Adipose tissue (tissue), 3 donors: ENCODE results near the gene COL7A1. TPM values are rescaled to one million over a fixed set of nuclear protein-coding genes. Genes with fewer than 3 reads are reported as not detected.
A peak's percentile ranks its signal among the peaks of the same experiment; 100 is the strongest.

Experiments
- H3K27ac ChIP-seq: one replicate; pipeline ENCODE4 v1.5.1; 2013; ENCODE audit warnings: low read depth, low read length
- WGBS, 3 donors: extraction: QIAGEN DNeasy Blood & Tissue Kit; methylation state at CpG; one replicate each; pipeline ENCODE4 v1.1.7; 2013; 5-methylcytosine and 5-hydroxymethylcytosine counted together
- polyA plus RNA-seq, 3 donors: library from polyadenylated mRNA; stranded (reverse); fragments of 200-250 nt; gene quantifications; one replicate each; pipeline ENCODE4 v1.2.3, GENCODE V29; 2013
- donor health status: healthy with polysubstance abuse.
- donor health status: Bipolar disorder and iron deficiency.
- donor health status: healthy.

Gene COL7A1
- polyA plus RNA-seq, 3 donors = 1.4 to 10.3 (median 2.2) TPM

- WGBS, 3 donors = 71 to 83% (median 76%) methylated on average over 6 of the region's 6 CpGs
- H3K27ac ChIP-seq = no peak overlapping the region
Measured at GRCh38 chr3:48623851-48624547, 28.9 kb upstream of the COL7A1 start.

GRCh38 chr3:48621461-48621869 is 26.3 kb upstream of the COL7A1 start, which contains the start of gene TMEM89:
Gene TMEM89, minus strand, starts transcription at chr3:48621769. Its CDS starts 13 bp downstream, at chr3:48621756.
- WGBS, 3 donors = 95 to 96% (median 95%) methylated on average over 19 of the region's 19 CpGs
- no peak within 1 kb of the TSS for H3K27ac ChIP-seq

GRCh38 chr3:48619541-48620524 is 24.7 kb upstream of the COL7A1 start:
- no peak overlapping the region for H3K27ac ChIP-seq
- WGBS, 3 donors = 82 to 85% (median 83%) methylated on average over 7 of the region's 7 CpGs

- H3K27ac ChIP-seq = no peak overlapping the region
- whole genome bisulfite sequencing, 3 donors = 96 to 98% (median 97%) methylated on average over 4 of the region's 4 CpGs
Measured at GRCh38 chr3:48617559-48617958, 22.4 kb upstream of the COL7A1 start.

- WGBS, 3 donors = 33 to 73% (median 41%) methylated on average over 3 of the region's 3 CpGs
- H3K27ac ChIP-seq = no peak overlapping the region
Measured at GRCh38 chr3:48614044-48614443, 18.9 kb upstream of the COL7A1 start.

- 20 to 63% (median 57%) methylated on average over 1 of the region's 1 CpG for WGBS, 3 donors
- H3K27ac ChIP-seq = no peak overlapping the region
Measured at GRCh38 chr3:48612309-48612708, 17.2 kb upstream of the COL7A1 start.

- 1 to 2% (median 2%) methylated on average over 82 to 86 of the region's 86 CpGs for WGBS, 3 donors
Measured at GRCh38 chr3:48609088-48610005, 14.2 kb upstream of the COL7A1 start, which contains the start of gene UQCRC1. Gene UQCRC1, minus strand, starts transcription at chr3:48609646. Its CDS starts 26 bp downstream, at chr3:48609620.

GRCh38 chr3:48607519-48607918 is 12.4 kb upstream of the COL7A1 start:
- H3K27ac ChIP-seq = no peak overlapping the region
- WGBS, 3 donors = 93 to 96% (median 93%) methylated on average over 5 of the region's 5 CpGs

More at GRCh38 chr3:48609088-48610005, 14.2 kb upstream of the COL7A1 start, which contains the start of gene UQCRC1:
- peak within 1 kb of the TSS; percentile 38 for H3K27ac ChIP-seq

GRCh38 chr3:48601622-48601994 is 6.5 kb upstream of the COL7A1 start:
- no peak overlapping the region for H3K27ac ChIP-seq
- WGBS, 3 donors = 63 to 79% (median 72%) methylated on average over 2 of the region's 2 CpGs

GRCh38 chr3:48600711-48601621 is 5.8 kb upstream of the COL7A1 start:
- H3K27ac ChIP-seq = no peak overlapping the region
- 93 to 96% (median 94%) methylated on average over 19 of the region's 19 CpGs for whole genome bisulfite sequencing, 3 donors

- no peak overlapping the region for H3K27ac ChIP-seq
- 95 to 98% (median 96%) methylated on average over 12 of the region's 12 CpGs for WGBS, 3 donors
Measured at GRCh38 chr3:48599509-48600285, 4.6 kb upstream of the COL7A1 start.

GRCh38 chr3:48599077-48599501 is 4.0 kb upstream of the COL7A1 start:
- 73 to 79% (median 79%) methylated on average over 11 of the region's 11 CpGs for WGBS, 3 donors

GRCh38 chr3:48598323-48599076 is 3.4 kb upstream of the COL7A1 start:
- 46 to 83% (median 71%) methylated on average over 5 of the region's 5 CpGs for WGBS, 3 donors

More at GRCh38 chr3:48599077-48599501, 4.0 kb upstream of the COL7A1 start:
- no peak overlapping the region for H3K27ac ChIP-seq

GRCh38 chr3:48597408-48597800 is 2.3 kb upstream of the COL7A1 start:
- 71 to 84% (median 79%) methylated on average over 6 of the region's 6 CpGs for WGBS, 3 donors
- H3K27ac ChIP-seq = no peak overlapping the region

More at GRCh38 chr3:48598323-48599076, 3.4 kb upstream of the COL7A1 start:
- no peak overlapping the region for H3K27ac ChIP-seq

GRCh38 chr3:48596676-48597407 is 1.7 kb upstream of the COL7A1 start:
- no peak overlapping the region for H3K27ac ChIP-seq
- 68 to 78% (median 74%) methylated on average over 8 of the region's 8 CpGs for WGBS, 3 donors
